Measurements from ENCODE around the gene CTR9.
A peak's percentile ranks its signal among the peaks of the same experiment; 100 is the strongest.

Gene CTR9

GRCh38 chr11:10777806-10778205 lies 26.8 kb downstream of the CTR9 start:
- no peak overlapping the region for H3K27ac ChIP-seq
- no peak for DNase-seq (ENCODE audit: low read depth, low spot score)

GRCh38 chr11:10778217-10778970 lies 27.3 kb downstream of the CTR9 start:
- H3K27ac ChIP-seq: no peak overlapping the region

DNA sequence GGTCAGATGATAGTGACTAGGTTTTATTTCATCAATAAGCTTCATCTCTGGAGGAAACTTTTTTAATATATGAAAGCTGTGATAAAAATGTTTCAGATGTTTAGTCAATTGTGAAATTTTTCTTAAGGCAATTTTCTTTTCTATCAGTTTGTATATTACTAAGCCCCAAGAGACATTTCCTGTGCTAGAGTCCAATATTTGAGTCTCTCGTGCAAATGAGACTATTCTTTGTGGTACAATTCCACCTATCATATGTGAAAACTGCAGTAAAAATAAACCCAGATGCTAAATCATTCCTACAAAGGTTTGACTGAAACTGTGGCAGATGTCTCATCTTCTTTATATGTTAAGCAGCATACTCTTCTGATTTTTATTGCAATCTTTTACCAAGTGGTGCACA lies 28.0 kb downstream of the CTR9 start:
- no peak for DNase-seq (ENCODE audit: low read depth, low spot score)
- H3K27ac ChIP-seq: no peak overlapping the region

More at GRCh38 chr11:10778217-10778970, 27.3 kb downstream of the CTR9 start:
- DNase-seq (ENCODE audit: low read depth, low spot score): no peak

DNA sequence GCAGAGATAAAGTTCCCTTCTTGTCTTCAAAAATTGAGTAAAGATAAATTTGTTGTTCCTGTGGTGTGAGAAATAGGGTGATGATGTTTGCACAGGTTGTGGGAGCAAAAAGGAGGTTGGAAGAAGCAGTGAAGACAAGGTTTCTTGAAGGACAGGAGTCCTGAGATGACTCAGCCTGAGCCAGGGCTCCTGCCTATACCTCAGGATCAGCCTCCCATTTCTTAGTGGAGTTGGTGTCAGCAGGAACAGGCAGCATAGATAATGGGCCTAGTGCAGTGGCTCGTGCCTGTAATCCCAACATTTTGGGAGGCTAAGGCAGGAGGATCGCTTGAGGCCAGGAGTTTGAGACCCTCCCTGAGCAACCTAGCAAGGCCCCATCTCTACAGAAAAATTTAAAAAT lies 29.0 kb downstream of the CTR9 start:
- H3K27ac ChIP-seq: no peak overlapping the region
- no peak for DNase-seq (ENCODE audit: low read depth, low spot score)

DNA sequence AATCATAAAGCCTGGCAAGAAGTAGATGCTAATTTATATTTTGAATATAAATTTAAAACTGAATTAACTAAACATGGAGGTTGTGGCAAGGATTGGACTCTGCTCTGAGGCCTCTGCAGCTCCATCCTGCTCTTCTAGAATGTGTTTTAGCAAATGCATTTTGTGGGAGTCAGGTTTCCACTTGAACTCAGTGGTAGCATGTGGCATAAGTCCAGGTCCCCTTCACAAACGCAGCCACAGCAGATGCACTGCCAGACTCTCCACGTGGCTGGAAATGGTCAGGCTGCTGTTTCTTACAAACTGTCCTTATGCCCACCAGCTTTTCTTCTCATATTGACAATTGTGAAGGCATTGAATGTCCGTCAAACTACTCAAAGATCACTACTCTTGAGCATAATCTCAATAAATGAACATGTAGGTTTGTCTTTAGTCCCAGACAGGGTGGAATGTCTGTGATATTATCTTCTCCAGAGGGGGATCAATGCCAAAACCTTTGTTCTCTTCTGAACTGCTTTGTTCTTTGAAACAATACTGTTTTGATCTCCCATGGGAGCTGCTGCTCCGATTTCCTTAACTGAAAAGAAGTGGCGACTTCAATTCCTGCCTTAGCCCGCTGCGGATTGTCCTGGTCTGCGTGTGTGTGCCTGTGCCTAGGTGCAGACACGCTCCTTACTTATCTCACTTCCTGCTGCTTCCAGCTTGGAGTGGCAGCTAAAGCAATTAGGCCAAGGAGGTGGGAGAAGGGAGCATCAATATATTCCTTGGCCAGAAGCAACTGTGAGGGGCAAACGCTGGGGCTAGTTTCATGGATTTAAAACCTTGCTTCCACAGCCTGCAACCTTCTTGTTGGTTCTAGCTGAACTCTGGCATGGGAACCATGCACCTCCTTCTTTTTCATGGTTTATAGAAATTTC lies 33.4 kb downstream of the CTR9 start:
- no peak for DNase-seq (ENCODE audit: low read depth, low spot score)
- H3K27ac ChIP-seq: no peak overlapping the region

DNA sequence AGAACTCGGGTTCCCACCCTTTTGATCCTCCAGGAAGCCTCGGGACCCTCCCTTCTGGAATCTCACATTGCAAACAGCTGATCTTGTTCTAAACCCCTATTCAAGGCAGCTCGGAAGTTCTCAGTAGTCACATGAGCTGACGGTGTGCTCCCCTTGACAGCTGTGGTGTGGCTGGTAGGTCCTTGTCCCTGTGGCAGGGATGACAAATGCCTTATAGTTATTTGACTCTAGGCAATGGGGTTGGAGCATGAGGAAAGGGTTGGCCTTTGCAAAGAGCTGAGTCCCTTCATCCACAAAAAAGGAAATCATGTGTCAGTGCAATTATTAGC lies 34.1 kb downstream of the CTR9 start:
- DNase-seq (ENCODE audit: low read depth, low spot score): no peak
- H3K27ac ChIP-seq: no peak overlapping the region

GRCh38 chr11:10786451-10786850 lies 35.4 kb downstream of the CTR9 start:
- no peak for DNase-seq (ENCODE audit: low read depth, low spot score)
- H3K27ac ChIP-seq: no peak overlapping the region

DNA sequence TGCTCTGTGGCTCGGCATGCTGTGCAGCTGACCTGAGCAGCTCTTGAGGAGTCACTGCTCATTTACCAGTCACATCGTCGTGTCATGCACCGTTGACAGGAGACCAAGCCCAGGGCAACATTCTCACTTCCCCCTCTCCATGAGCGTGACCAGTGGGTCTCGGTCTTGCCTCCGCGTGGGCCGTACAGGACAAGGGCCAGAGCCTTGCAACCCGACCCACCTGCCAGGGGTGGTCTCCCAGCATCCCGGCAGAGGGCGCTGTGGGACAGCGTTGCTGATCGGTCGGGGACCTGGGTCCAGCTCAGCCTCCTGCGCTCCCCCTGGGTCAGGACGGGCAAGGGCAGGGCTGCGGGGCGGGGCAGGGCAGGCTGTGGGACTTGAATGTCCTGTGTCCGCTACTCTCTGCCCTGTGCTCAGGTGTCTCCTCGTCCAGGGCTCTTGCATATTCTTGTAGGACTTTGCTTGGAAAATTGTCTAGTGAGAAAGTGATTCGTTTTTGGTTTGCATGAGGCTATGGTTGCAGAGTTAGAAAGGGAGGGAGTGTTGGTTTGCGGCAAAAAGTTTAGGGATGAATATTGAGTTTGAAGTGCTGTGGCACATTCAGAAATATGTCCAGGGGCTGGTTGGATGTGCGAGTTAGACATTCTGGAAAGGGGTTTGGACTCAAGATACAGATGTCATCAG lies 41.5 kb downstream of the CTR9 start:
- no peak overlapping the region for H3K27ac ChIP-seq
- DNase-seq (ENCODE audit: low read depth, low spot score): no peak

GRCh38 chr11:10793470-10794255 lies 42.6 kb downstream of the CTR9 start:
- DNase-seq (ENCODE audit: low read depth, low spot score): no peak
- no peak overlapping the region for H3K27ac ChIP-seq

- peak overlapping the region; percentile 10 for H3K27ac ChIP-seq
- no peak for DNase-seq (ENCODE audit: low read depth, low spot score)
Measured at GRCh38 chr11:10796191-10796590, 45.1 kb downstream of the CTR9 start.

- no peak overlapping the region for H3K27ac ChIP-seq
- no peak for DNase-seq (ENCODE audit: low read depth, low spot score)
Measured at GRCh38 chr11:10797001-10797400, 46.0 kb downstream of the CTR9 start.

DNA sequence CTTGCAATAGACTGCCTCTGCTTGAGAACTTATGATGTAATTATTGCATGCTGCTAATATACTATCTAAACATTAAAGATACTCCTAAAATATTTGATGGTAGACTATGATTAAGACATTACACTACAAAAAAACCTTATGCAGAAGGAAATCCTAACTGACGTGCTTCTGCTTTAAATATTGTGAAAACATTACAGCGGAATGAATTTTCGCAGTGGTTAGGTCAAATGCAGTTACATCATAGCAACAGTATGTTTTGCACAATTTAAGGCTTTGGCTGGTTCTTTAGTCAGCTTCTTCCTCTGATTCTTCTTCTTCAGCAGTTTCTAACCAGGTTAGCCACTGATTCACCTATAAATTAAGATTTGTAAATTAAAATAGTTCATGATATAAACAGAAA lies 46.5 kb downstream of the CTR9 start:
- no peak for DNase-seq (ENCODE audit: low read depth, low spot score)
- H3K27ac ChIP-seq: no peak overlapping the region

DNA sequence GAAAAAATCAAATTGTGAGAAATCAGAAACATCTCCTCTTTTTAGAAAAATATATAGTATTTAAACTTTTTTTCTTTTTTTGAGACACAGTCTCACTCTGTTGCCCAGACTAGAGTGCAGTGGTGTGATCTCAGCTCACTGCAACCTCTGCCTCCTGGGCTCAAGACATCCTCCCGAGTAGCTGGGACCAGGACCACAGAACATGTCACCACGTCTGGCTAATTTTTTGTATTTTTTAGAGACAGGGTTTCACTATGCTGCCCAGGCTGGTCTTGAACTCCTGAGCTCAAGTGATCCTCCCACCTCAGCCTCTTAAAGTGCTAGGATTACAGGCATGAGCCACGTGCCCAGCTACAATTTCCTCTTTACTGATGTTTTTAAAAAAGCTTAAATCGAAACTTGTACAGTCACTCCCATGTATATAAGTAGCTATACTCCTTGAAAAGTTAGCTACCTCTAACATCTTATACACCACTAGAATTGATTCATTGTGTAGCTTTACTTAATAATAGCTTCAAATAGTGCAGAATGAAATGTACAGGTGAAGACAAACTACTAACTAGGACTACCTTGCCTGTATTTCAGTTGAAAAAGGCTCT lies 47.4 kb downstream of the CTR9 start:
- H3K27ac ChIP-seq: peak overlapping the region; percentile 4
- DNase-seq (ENCODE audit: low read depth, low spot score): no peak

DNA sequence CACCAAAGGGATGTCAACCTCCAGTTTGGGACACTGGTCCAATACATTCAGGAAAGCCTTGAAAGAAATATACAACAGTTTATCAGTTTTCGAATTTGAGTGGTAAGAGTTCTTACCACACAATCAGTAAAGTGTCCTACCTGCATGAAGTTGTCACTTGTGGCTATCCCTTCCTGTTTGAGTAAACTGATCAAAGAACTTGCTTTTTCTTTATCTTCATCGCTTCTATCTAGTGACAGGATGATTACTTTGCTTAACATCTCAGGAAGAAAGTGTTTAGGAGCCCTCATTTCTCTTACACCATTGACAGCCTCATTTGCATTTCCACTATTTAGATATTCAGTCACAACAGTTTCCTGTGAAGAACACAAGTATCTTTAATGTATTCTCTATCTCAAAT lies 49.2 kb downstream of the CTR9 start:
- no peak overlapping the region for H3K27ac ChIP-seq
- DNase-seq (ENCODE audit: low read depth, low spot score): no peak

- DNase-seq (ENCODE audit: low read depth, low spot score): no peak
- peak overlapping the region; percentile 94 for H3K27ac ChIP-seq
Measured at GRCh38 chr11:10803676-10804075, 52.6 kb downstream of the CTR9 start.

- no peak for DNase-seq (ENCODE audit: low read depth, low spot score)
- H3K27ac ChIP-seq: peak overlapping the region; percentile 94
Measured at GRCh38 chr11:10805741-10806140, 54.7 kb downstream of the CTR9 start.

GRCh38 chr11:10806206-10806605 lies 55.2 kb downstream of the CTR9 start:
- H3K27ac ChIP-seq: peak overlapping the region; percentile 94
- no peak for DNase-seq (ENCODE audit: low read depth, low spot score)

- DNase-seq (ENCODE audit: low read depth, low spot score): no peak
- H3K27ac ChIP-seq: peak overlapping the region; percentile 94
Measured at GRCh38 chr11:10807493-10808234, 56.6 kb downstream of the CTR9 start.

DNA sequence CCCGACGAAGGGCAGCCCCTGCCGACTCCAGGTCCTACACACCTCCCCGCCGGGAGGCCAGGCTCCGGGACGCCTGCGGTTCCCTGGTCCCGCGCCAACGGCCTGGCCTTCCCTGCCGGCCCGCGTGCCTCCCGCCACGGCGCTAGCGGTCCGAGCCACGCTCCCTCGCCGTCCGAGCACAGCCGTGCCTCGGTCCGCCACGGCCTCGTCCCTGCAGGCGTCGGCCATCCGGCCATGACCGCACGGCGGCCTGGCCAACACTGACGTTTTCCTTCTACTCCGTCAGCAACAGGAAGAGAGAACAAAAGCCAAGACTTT lies 57.1 kb downstream of the CTR9 start:
- peak overlapping the region; percentile 94 for H3K27ac ChIP-seq
- DNase-seq (ENCODE audit: low read depth, low spot score): no peak

All from epithelial cell of prostate (primary cell).